ENCODE data around the gene LINGO3.
"Not testable (repeated sequence)": the region's sequence is repeated elsewhere in the genome, so short reads cannot be mapped to it uniquely, and the experiment has no call there.

The LINGO3 gene

GRCh38 chr19:2302319-2303210 lies 5.4 kb downstream of the LINGO3 start:
- DNase-seq = no peak

- no peak for DNase-seq
Measured at GRCh38 chr19:2300533-2300932, 7.4 kb downstream of the LINGO3 start.

GRCh38 chr19:2296141-2296540 lies 11.8 kb downstream of the LINGO3 start:
- no peak for DNase-seq

GRCh38 chr19:2294687-2295335 lies 13.1 kb downstream of the LINGO3 start:
- DNase-seq = no peak

- DNase-seq = peak; percentile 80
Measured at GRCh38 chr19:2291185-2291751, 16.7 kb downstream of the LINGO3 start.

- no peak for DNase-seq
Measured at GRCh38 chr19:2290441-2291184, 17.3 kb downstream of the LINGO3 start.

GRCh38 chr19:2289714-2290435 lies 18.1 kb downstream of the LINGO3 start:
- DNase-seq = no peak

GRCh38 chr19:2288818-2289713 lies 18.9 kb downstream of the LINGO3 start:
- DNase-seq = no peak

- DNase-seq = no peak
Measured at GRCh38 chr19:2288338-2288817, 19.6 kb downstream of the LINGO3 start.

GRCh38 chr19:2287585-2288337 lies 20.2 kb downstream of the LINGO3 start:
- DNase-seq = no peak

GRCh38 chr19:2286402-2287140 lies 21.4 kb downstream of the LINGO3 start:
- no peak for DNase-seq

- no peak for DNase-seq
Measured at GRCh38 chr19:2283835-2284507, 24.0 kb downstream of the LINGO3 start.

GRCh38 chr19:2282862-2283237 lies 25.1 kb downstream of the LINGO3 start:
- DNase-seq = peak; percentile 32

- DNase-seq = peak; percentile 88
Measured at GRCh38 chr19:2282062-2282861, 25.7 kb downstream of the LINGO3 start, which contains the start of gene PEAK3. Gene PEAK3 (minus strand): TSS chr19:2282175. CDS start chr19:2280931, 1,244 bp downstream.

- DNase-seq = not testable (repeated sequence)
Measured at GRCh38 chr19:2281265-2282061, 26.5 kb downstream of the LINGO3 start.

GRCh38 chr19:2280633-2281264 lies 27.2 kb downstream of the LINGO3 start:
- DNase-seq = peak; percentile 37

Measured in islet precursor cell (in vitro differentiated cells).